SK-N-SH (cell line): ENCODE data around the gene IL6R. TPM values are rescaled to one million over a fixed set of nuclear protein-coding genes. Genes with fewer than 3 reads are reported as not detected.

Experiments
- CTCF ChIA-PET: fragments of 300-600, 350-600 bp; formaldehyde crosslinking; extraction: SDS; loops from one replicate; lab custom pipeline; 2021; lab: Yijun Ruan, JAX
- POLR2A ChIA-PET: fragments of 350-600 bp; sonication (Branson Sonifier 250); formaldehyde crosslinking; extraction: SDS; loops from one replicate; lab custom pipeline; 2020; ENCODE audit warnings: antibody characterized with exemption, inconsistent platforms; lab: Yijun Ruan, JAX
- DNase-seq: peaks from one replicate; pipeline ENCODE4 v3.0.0; 2012
- H2AFZ ChIP-seq: fragments of 200-600 bp; sonication (generic); 2 replicates; pipeline ENCODE4 v1.8.1; 2016; ENCODE audit warnings: antibody characterized with exemption, mild to moderate bottlenecking, low read depth
- H3F3A ChIP-seq: fragments of 200-600 bp; sonication (generic); replicated peaks from 2 replicates; pipeline ENCODE3; 2016; ENCODE audit warnings: antibody characterized with exemption, mild to moderate bottlenecking; ENCODE audit not compliant: insufficient read depth
- H3K27ac ChIP-seq, 2 experiments: fragments of 200-500 bp in 1 of 2; fragments of 200-600 bp in 1 of 2; sonication (Bioruptor generic) in 1 of 2; sonication (generic), shearing (Covaris generic) in 1 of 2; 2 replicates each; pipeline versions ENCODE4 v1.5.1 to v1.6.1; 2014 to 2016; ENCODE audit warnings: low read depth in 2 of 2, inconsistent platforms in 1 of 2, low read length in 1 of 2, mild to moderate bottlenecking in 1 of 2, mixed read lengths in 1 of 2
- H3K27me3 ChIP-seq: fragments of 200-600 bp; sonication (generic), shearing (Covaris generic); 2 replicates; pipeline ENCODE4 v1.6.1; 2016; ENCODE audit warnings: mixed run types; ENCODE audit not compliant: insufficient read depth
- H3K36me3 ChIP-seq, 2 experiments: fragments of 200-500 bp in 1 of 2; fragments of 200-600 bp in 1 of 2; sonication (Bioruptor generic) in 1 of 2; sonication (generic) in 1 of 2; replicated peaks in 1 of 2; 2 replicates each; pipeline versions ENCODE3 to v1.5.1; 2014 to 2016; ENCODE audit warnings: low read length in 1 of 2, mild to moderate bottlenecking in 1 of 2; ENCODE audit not compliant: insufficient read depth in 2 of 2, control insufficient read depth in 1 of 2
- H3K4me1 ChIP-seq, 2 experiments: fragments of 200-500 bp in 1 of 2; fragments of 200-600 bp in 1 of 2; sonication (Bioruptor generic) in 1 of 2; sonication (generic), shearing (Covaris generic) in 1 of 2; 2 replicates each; pipeline versions ENCODE4 v1.5.1 to v1.6.1; 2014 to 2016; ENCODE audit warnings: low read depth in 1 of 2, low read length in 1 of 2, mixed run types in 1 of 2; ENCODE audit not compliant: insufficient read depth in 2 of 2, control insufficient read depth in 1 of 2
- H3K4me2 ChIP-seq: fragments of 200-600 bp; sonication (generic), shearing (Covaris generic); 2 replicates; pipeline ENCODE4 v1.6.1; 2017; ENCODE audit warnings: mixed run types
- H3K4me3 ChIP-seq, 2 experiments: fragments of 200-500 bp in 1 of 2; fragments of 200-600 bp in 1 of 2; sonication (Bioruptor generic) in 1 of 2; sonication (generic), shearing (Covaris generic) in 1 of 2; 2 replicates each; pipeline versions ENCODE4 v1.5.1 to v1.8.1; 2014 to 2016; ENCODE audit warnings: low read depth in 2 of 2, inconsistent platforms in 1 of 2, low read length in 1 of 2, mild to moderate bottlenecking in 1 of 2, mixed read lengths in 1 of 2, moderate library complexity in 1 of 2
- H3K79me2 ChIP-seq: fragments of 200-600 bp; sonication (generic); 2 replicates; pipeline ENCODE4 v1.8.1; 2017; ENCODE audit warnings: mild to moderate bottlenecking; ENCODE audit not compliant: insufficient read depth
- H3K9ac ChIP-seq: fragments of 200-600 bp; sonication (generic); 2 replicates; pipeline ENCODE4 v1.6.1; 2017; ENCODE audit warnings: mixed run types
- H3K9me2 ChIP-seq: fragments of 200-600 bp; sonication (generic); 2 replicates; pipeline ENCODE4 v1.6.1; 2017; ENCODE audit warnings: mixed run types
- H3K9me3 ChIP-seq: fragments of 200-600 bp; sonication (generic); 2 replicates; pipeline ENCODE4 v1.6.1; 2017; ENCODE audit warnings: mixed run types, mild to moderate bottlenecking, moderate library complexity
- H4K20me1 ChIP-seq: fragments of 200-600 bp; sonication (generic); 2 replicates; pipeline ENCODE4 v1.6.1; 2017; ENCODE audit warnings: mild to moderate bottlenecking, mixed run types; ENCODE audit not compliant: insufficient read depth
- ELF1 ChIP-seq: IDR thresholded peaks from 2 replicates; pipeline ENCODE4 v1.4.0; 2012
- EP300 ChIP-seq, 2 experiments: IDR thresholded peaks; 2 replicates each; pipeline versions ENCODE4 v1.4.0 to v1.6.1; 2012; ENCODE audit warnings: borderline replicate concordance in 1 of 2, low read depth in 1 of 2, low read length in 1 of 2
- EZH2phosphoT487 ChIP-seq: fragments of 200-600 bp; sonication (generic); IDR thresholded peaks from 2 replicates; pipeline ENCODE4 v1.6.1; 2017; ENCODE audit warnings: low read depth, mixed run types, mild to moderate bottlenecking, antibody characterized with exemption, moderate library complexity, borderline replicate concordance
- FOSL2 ChIP-seq: IDR thresholded peaks from 2 replicates; pipeline ENCODE4 v1.4.0; 2012; ENCODE audit warnings: low read depth, mild to moderate bottlenecking, moderate library complexity, borderline replicate concordance
- GABPA ChIP-seq: IDR thresholded peaks from 2 replicates; pipeline ENCODE4 v1.4.0; 2012; ENCODE audit warnings: low read depth, mild to moderate bottlenecking
- GATA2 ChIP-seq: sonication (generic); formaldehyde crosslinking; IDR thresholded peaks from 2 replicates; pipeline ENCODE4 v1.5.0; 2020; ENCODE audit warnings: mild to moderate bottlenecking, missing genetic modification reagents
- JUND ChIP-seq: IDR thresholded peaks from 2 replicates; pipeline ENCODE4 v1.4.0; 2012
- MEF2A ChIP-seq: IDR thresholded peaks from 2 replicates; pipeline ENCODE4 v1.4.0; 2012; ENCODE audit warnings: low read depth, borderline replicate concordance
- POLR2AphosphoS5 ChIP-seq: IDR thresholded peaks from 2 replicates; pipeline ENCODE4 v1.6.1; 2012; ENCODE audit warnings: low read depth, low read length
- RCOR1 ChIP-seq: fragments of 150-350 bp; IDR thresholded peaks from 2 replicates; pipeline ENCODE4 v1.6.1; 2017; ENCODE audit warnings: antibody characterized with exemption, low read length
- SIN3A ChIP-seq: IDR thresholded peaks from 2 replicates; pipeline ENCODE4 v1.6.1; 2012; ENCODE audit warnings: low read depth, mild to moderate bottlenecking, low read length, moderate library complexity, borderline replicate concordance
- TAF1 ChIP-seq: IDR thresholded peaks from 2 replicates; pipeline ENCODE4 v1.6.1; 2012; ENCODE audit warnings: low read depth, mild to moderate bottlenecking, low read length, moderate library complexity, borderline replicate concordance
- TCF12 ChIP-seq: IDR thresholded peaks from 2 replicates; pipeline ENCODE4 v1.4.0; 2012
- TEAD4 ChIP-seq: IDR thresholded peaks from 2 replicates; pipeline ENCODE4 v1.4.0; 2012; ENCODE audit warnings: mild to moderate bottlenecking, borderline replicate concordance; ENCODE audit not compliant: insufficient read depth
- YY1 ChIP-seq: IDR thresholded peaks from 2 replicates; pipeline ENCODE4 v1.4.0; 2012; ENCODE audit warnings: low read depth, mild to moderate bottlenecking
- ZBTB33 ChIP-seq: IDR thresholded peaks from 2 replicates; pipeline ENCODE4 v1.4.0; 2012; ENCODE audit warnings: low read depth, borderline replicate concordance
- WGBS: methylation state at CpG from one replicate; pipeline ENCODE4 v1.1.6; 2017; ENCODE audit warnings: low lambda C conversion rate; 5-methylcytosine and 5-hydroxymethylcytosine counted together
- polyA plus RNA-seq, 3 experiments: library from polyadenylated mRNA; depleted of rRNA; stranded (reverse); fragments of >200 nt; gene quantifications; 2 replicates each; pipeline ENCODE4 v1.2.3, GENCODE V29; 2012
- TF ChIP-seq, protein P1 (sequence below): fragments of 150-350 bp; IDR thresholded peaks from 2 replicates; pipeline ENCODE4 v1.6.1; 2017; ENCODE audit warnings: antibody characterized with exemption, low read length, low read depth, borderline replicate concordance
- TF ChIP-seq, protein P2 (sequence below): IDR thresholded peaks from 2 replicates; pipeline ENCODE4; 2012
- TF ChIP-seq, protein P3 (sequence below): IDR thresholded peaks from 2 replicates; pipeline ENCODE4 v1.4.0; 2012; ENCODE audit warnings: low read depth

The IL6R gene
- polyA plus RNA-seq, 1 of the 3 experiments (the other 2 are of a cell fraction), result 2.8 TPM

DNA sequence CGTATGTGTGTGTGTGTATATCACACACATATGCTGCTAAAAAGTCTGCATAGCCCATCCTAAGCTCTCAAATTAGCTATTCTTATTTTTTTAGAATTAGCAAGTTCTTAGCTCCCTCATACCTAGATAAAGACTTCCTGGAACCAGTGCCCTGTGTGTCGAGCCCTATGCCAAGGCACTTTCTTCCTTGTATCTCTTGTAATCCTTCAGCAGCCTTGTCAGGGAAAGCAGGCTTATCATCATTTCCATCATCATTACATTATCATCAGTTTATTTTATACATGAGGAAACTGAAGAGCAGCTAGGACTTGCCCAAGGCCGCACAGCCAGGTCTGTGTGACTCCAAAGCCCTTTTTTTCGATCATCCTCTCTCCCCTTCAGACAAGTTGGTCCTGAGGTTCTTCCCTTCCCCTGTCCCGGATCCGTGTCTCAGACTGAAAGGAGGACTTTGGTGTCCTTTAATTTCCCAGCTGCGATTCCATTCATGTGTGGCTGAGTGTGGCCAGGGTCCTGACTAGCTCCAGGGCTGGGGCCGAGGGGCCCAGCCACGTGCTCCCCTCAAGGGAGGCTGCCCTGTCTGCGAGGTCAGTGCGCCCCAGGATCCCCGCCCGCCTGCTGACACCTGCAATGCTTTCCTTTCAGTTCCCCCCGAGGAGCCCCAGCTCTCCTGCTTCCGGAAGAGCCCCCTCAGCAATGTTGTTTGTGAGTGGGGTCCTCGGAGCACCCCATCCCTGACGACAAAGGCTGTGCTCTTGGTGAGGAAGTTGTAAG is 24.9 kb downstream of the IL6R start:
- no peak overlapping the region for H3K27ac ChIP-seq
- POLR2A ChIA-PET, result no interaction called here

More for the DNA sequence above, 24.9 kb downstream of the IL6R start:
- Histone ChIP-seq H3K79me2 (no peaks in the 10 kb centered on the region), H3K9me3 (no peaks in the 10 kb centered on the region), H3F3A (peaks cover 10% of the 10 kb centered on the region), H3K9me2 (no peaks in the 10 kb centered on the region), H3K4me3 (no peak overlapping the region), H4K20me1 (no peaks in the 10 kb centered on the region), H3K27me3 (no peaks in the 10 kb centered on the region), H3K4me2 (no peak overlapping the region), H3K36me3 (no peaks in the 10 kb centered on the region), H3K4me1 (peaks cover 0 to 12% of the 10 kb centered on the region in 2 experiments; a peak in 1 of 4 replicates), H2AFZ (no peak overlapping the region), H3K9ac (no peak overlapping the region)
- TF ChIP-seq EZH2phosphoT487 (no peak), ELF1 (no peak), TCF12 (no peak), FOSL2 (no peak), EP300 (IDR thresholded peaks at IDR 0.05; ENCODE audit: borderline replicate concordance in 1 of 2, low read depth in 1 of 2, low read length in 1 of 2) (no peak), POLR2AphosphoS5 (no peak), GATA2 (CRISPR knock-in tag) (no peak), GABPA (no peak), TAF1 (no peak), SIN3A (no peak), MEF2A (no peak), ZBTB33 (no peak), JUND (no peak), YY1 (no peak), RCOR1 (no peak), TEAD4 (no peak)
- TF ChIP-seq, protein P1, sequence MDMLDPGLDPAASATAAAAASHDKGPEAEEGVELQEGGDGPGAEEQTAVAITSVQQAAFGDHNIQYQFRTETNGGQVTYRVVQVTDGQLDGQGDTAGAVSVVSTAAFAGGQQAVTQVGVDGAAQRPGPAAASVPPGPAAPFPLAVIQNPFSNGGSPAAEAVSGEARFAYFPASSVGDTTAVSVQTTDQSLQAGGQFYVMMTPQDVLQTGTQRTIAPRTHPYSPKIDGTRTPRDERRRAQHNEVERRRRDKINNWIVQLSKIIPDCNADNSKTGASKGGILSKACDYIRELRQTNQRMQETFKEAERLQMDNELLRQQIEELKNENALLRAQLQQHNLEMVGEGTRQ, result no peak
- TF ChIP-seq, protein P2, sequence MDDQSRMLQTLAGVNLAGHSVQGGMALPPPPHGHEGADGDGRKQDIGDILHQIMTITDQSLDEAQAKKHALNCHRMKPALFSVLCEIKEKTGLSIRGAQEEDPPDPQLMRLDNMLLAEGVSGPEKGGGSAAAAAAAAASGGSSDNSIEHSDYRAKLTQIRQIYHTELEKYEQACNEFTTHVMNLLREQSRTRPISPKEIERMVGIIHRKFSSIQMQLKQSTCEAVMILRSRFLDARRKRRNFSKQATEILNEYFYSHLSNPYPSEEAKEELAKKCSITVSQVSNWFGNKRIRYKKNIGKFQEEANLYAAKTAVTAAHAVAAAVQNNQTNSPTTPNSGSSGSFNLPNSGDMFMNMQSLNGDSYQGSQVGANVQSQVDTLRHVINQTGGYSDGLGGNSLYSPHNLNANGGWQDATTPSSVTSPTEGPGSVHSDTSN, result no peak
- TF ChIP-seq, protein P3, sequence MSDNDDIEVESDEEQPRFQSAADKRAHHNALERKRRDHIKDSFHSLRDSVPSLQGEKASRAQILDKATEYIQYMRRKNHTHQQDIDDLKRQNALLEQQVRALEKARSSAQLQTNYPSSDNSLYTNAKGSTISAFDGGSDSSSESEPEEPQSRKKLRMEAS, result no peak
- CTCF ChIA-PET, result no interaction called here
- no peak for DNase-seq
- 91% methylated on average over 16 of the region's 17 CpGs for WGBS
